ENCODE results near the gene CDK14. TPM values are rescaled to one million over a fixed set of nuclear protein-coding genes. Genes with fewer than 3 reads are reported as not detected.

CDK14 gene
- total and polyA plus RNA-seq, 4 donors = 4.2 to 12.4 (median 7.4) TPM

DNA sequence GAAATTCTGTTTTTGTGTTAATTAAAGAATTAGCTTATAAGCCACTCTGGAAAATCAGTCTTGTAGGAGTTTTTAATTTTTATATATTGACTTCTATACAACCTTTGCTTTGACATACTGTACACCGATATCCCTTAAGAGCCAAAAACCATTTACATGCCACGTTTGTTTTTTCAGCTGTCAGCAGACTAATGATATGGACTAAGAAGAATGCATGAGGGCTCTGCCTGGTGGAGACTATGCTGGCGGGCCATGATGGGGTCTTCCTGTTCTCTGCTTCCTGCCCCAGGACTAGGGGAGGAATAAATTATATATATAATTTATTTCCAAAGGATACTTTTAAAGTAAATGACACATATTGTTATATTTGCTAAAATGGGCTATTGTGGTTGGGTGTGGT, 96.3 kb downstream of the CDK14 start:
- DNase-seq (ENCODE audit: low spot score) = no peak
- no peaks in the 10 kb centered on the region for H3K9me3 ChIP-seq (ENCODE audit: control insufficient read depth in 4 of 4, low read length in 3 of 4)
- H3K27me3 ChIP-seq (ENCODE audit: control insufficient read depth in 4 of 4, insufficient read depth in 4 of 4, low read length in 3 of 4) = no peaks in the 10 kb centered on the region
- peaks cover 0 to 3% (median 0%) of the 10 kb centered on the region in 4 donors for H3K4me1 ChIP-seq (ENCODE audit: control insufficient read depth in 4 of 4, insufficient read depth in 4 of 4, low read length in 3 of 4)
- no peak overlapping the region for H3K27ac ChIP-seq (ENCODE audit: low read depth in 1 of 2, low read length in 2 of 2)
- H3K4me3 ChIP-seq (ENCODE audit: low read depth in 1 of 3, low read length in 3 of 3) = no peak overlapping the region
- 64% methylated on average over 3 of the region's 3 CpGs for WGBS
- no peak overlapping the region for H3K9ac ChIP-seq (ENCODE audit: low read depth in 1 of 2, low read length in 2 of 2)
- no peaks in the 10 kb centered on the region for H3K36me3 ChIP-seq (ENCODE audit: control insufficient read depth in 4 of 4, insufficient read depth in 3 of 4, low read depth in 1 of 4, low read length in 3 of 4)
- TF ChIP-seq CTCF (IDR thresholded peaks at IDR 0.05; ENCODE audit: low read depth, low read length, missing input control) = no peak

DNA sequence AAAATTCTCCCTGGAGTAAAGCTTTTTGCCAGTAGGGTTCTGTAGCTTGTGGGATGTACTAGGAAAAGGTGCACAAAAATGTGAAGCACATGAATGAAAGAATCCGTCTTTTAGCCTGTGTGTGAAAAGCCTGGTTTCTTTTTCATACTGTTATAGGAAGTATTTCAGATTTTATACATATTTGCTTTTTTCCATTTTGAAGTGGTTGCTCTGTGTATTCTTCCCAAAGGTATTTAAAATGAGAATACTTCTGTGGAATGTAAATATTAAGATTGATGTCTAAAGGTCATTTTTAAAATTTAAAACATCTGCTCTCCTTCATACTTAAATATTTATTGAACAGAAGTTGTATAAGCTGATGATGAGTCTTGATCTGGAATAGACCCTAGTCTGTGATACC, 96.8 kb downstream of the CDK14 start:
- Histone ChIP-seq H3K27ac (ENCODE audit: low read depth in 1 of 2, low read length in 2 of 2) (no peak overlapping the region), H3K36me3 (ENCODE audit: control insufficient read depth in 4 of 4, insufficient read depth in 3 of 4, low read depth in 1 of 4, low read length in 3 of 4) (no peaks in the 10 kb centered on the region), H3K9ac (ENCODE audit: low read depth in 1 of 2, low read length in 2 of 2) (no peak overlapping the region), H3K4me1 (ENCODE audit: control insufficient read depth in 4 of 4, insufficient read depth in 4 of 4, low read length in 3 of 4) (peaks cover 0 to 3% (median 0%) of the 10 kb centered on the region in 4 donors), H3K4me3 (ENCODE audit: low read depth in 1 of 3, low read length in 3 of 3) (no peak overlapping the region), H3K27me3 (ENCODE audit: control insufficient read depth in 4 of 4, insufficient read depth in 4 of 4, low read length in 3 of 4) (no peaks in the 10 kb centered on the region), H3K9me3 (ENCODE audit: control insufficient read depth in 4 of 4, low read length in 3 of 4) (no peaks in the 10 kb centered on the region)
- DNase-seq (ENCODE audit: low spot score) = no peak
- TF ChIP-seq FOXA2 (IDR thresholded peaks at IDR 0.05) = no peak
- no peak for TF ChIP-seq REST (IDR thresholded peaks at IDR 0.05)
- TF ChIP-seq HNF4A (conservative IDR thresholded peaks at IDR 0.05) = no peak
- no peak for TF ChIP-seq FOXA1 (IDR thresholded peaks at IDR 0.05)
- no peak for TF ChIP-seq YY1 (IDR thresholded peaks at IDR 0.05)
- TF ChIP-seq RAD21 (IDR thresholded peaks at IDR 0.05) = no peak
- TF ChIP-seq, protein P1, sequence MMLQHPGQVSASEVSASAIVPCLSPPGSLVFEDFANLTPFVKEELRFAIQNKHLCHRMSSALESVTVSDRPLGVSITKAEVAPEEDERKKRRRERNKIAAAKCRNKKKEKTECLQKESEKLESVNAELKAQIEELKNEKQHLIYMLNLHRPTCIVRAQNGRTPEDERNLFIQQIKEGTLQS (IDR thresholded peaks at IDR 0.05) = no peak
- TF ChIP-seq TAF1 (conservative IDR thresholded peaks at IDR 0.05) = no peak
- no peak for TF ChIP-seq JUND (IDR thresholded peaks at IDR 0.05)
- no peak for TF ChIP-seq RXRA (IDR thresholded peaks at IDR 0.05)
- no peak for TF ChIP-seq MAX (IDR thresholded peaks at IDR 0.05)
- WGBS = 95% methylated on average over 1 of the region's 1 CpG

DNA sequence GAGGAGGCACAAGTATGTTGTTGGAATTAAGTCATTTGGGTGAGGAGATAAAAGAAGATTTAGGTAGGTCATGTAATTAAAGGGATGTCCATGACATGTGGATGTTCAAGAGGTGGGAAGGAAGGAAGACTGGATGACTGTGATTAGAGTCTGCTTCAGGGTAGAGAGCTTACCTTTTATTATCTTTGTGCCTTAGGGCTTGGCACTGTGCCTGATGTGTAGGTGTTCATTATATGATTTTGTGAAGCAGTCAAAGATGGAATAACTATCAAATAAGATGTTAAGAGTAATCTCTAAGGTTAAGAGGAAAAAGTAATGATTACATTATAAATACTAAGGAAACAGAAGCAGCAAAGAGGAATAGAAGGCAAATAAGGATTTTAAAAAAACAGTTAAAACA, 97.8 kb downstream of the CDK14 start:
- DNase-seq (ENCODE audit: low spot score) = no peak
- Histone ChIP-seq H3K27me3 (ENCODE audit: control insufficient read depth in 4 of 4, insufficient read depth in 4 of 4, low read length in 3 of 4) (no peaks in the 10 kb centered on the region), H3K4me1 (ENCODE audit: control insufficient read depth in 4 of 4, insufficient read depth in 4 of 4, low read length in 3 of 4) (peaks cover under 1 to 8% (median 5%) of the 10 kb centered on the region in 4 donors), H3K36me3 (ENCODE audit: control insufficient read depth in 4 of 4, insufficient read depth in 3 of 4, low read depth in 1 of 4, low read length in 3 of 4) (no peaks in the 10 kb centered on the region), H3K9ac (ENCODE audit: low read depth in 1 of 2, low read length in 2 of 2) (no peak overlapping the region), H3K27ac (ENCODE audit: low read depth in 1 of 2, low read length in 2 of 2) (no peak overlapping the region), H3K4me3 (ENCODE audit: low read depth in 1 of 3, low read length in 3 of 3) (no peak overlapping the region), H3K9me3 (ENCODE audit: control insufficient read depth in 4 of 4, low read length in 3 of 4) (no peaks in the 10 kb centered on the region)
- no peak for TF ChIP-seq NR2F2 (IDR thresholded peaks at IDR 0.05)
- no peak for TF ChIP-seq RXRA (IDR thresholded peaks at IDR 0.05)
